Stimulated activated naive CD8-positive, alpha-beta T cell treated with anti-CD3 and anti-CD28 coated beads, Interleukin-15, Interleukin-2, amounts not matched to agents 100 ng/mL and 50 ng/mL, for 24 hours (primary cell): ENCODE data around the gene TMEM168.
"Not testable (repeated sequence)": the region's sequence is repeated elsewhere in the genome, so short reads cannot be mapped to it uniquely, and the experiment has no call there.

Experiments
- H3K27ac Mint-ChIP-seq: one replicate; pipeline ENCODE4 v1.8.0; 2021; ENCODE audit warnings: mild to moderate bottlenecking, mixed read lengths
- H3K27me3 Mint-ChIP-seq: one replicate; pipeline ENCODE4 v1.8.0; 2021; ENCODE audit warnings: mixed read lengths
- H3K36me3 Mint-ChIP-seq: one replicate; pipeline ENCODE4 v1.8.0; 2021; ENCODE audit warnings: low read depth, mixed read lengths
- H3K4me1 Mint-ChIP-seq: one replicate; pipeline ENCODE4 v1.8.0; 2021; ENCODE audit warnings: low read depth, mixed read lengths
- H3K4me3 Mint-ChIP-seq: one replicate; pipeline ENCODE4 v1.8.0; 2021; ENCODE audit warnings: mild to moderate bottlenecking, mixed read lengths
- H3K9me3 Mint-ChIP-seq: one replicate; pipeline ENCODE4 v1.8.0; 2021; ENCODE audit warnings: mixed read lengths

TMEM168 gene

GRCh38 chr7:112789817-112790585, at the start of gene TMEM168:
TMEM168 (minus strand) TSS chr7:112790393; CDS start chr7:112784825, 5,568 bp downstream.
- Mint-ChIP-seq H3K4me1 (peaks cover 39% of the 10 kb centered on the region), H3K27ac (peak within 1 kb of the TSS; percentile 89), H3K4me3 (peak within 1 kb of the TSS; percentile 95), H3K9me3 (no peaks in the 10 kb centered on the region), H3K36me3 (peaks cover 13% of the 10 kb centered on the region), H3K27me3 (no peaks in the 10 kb centered on the region)

GRCh38 chr7:112835928-112836327, 45.7 kb upstream of the TMEM168 start:
- not testable (repeated sequence) for H3K4me3 Mint-ChIP-seq, H3K4me1 Mint-ChIP-seq, H3K27ac Mint-ChIP-seq, H3K27me3 Mint-ChIP-seq
- Mint-ChIP-seq H3K36me3 (peaks cover 53% of the 10 kb centered on the region), H3K9me3 (peaks cover 14% of the 10 kb centered on the region)

- no peak overlapping the region for H3K4me3 Mint-ChIP-seq
- no peaks in the 10 kb centered on the region for H3K27me3 Mint-ChIP-seq
- peaks cover 70% of the 10 kb centered on the region for H3K36me3 Mint-ChIP-seq
- no peak overlapping the region for H3K27ac Mint-ChIP-seq
- H3K9me3 Mint-ChIP-seq = peaks cover 25% of the 10 kb centered on the region
- H3K4me1 Mint-ChIP-seq = no peaks in the 10 kb centered on the region
Measured at GRCh38 chr7:112833082-112833481, 42.9 kb upstream of the TMEM168 start.

- Mint-ChIP-seq H3K4me3 (no peak overlapping the region), H3K27ac (no peak overlapping the region), H3K36me3 (peaks cover 71% of the 10 kb centered on the region), H3K4me1 (no peaks in the 10 kb centered on the region), H3K27me3 (no peaks in the 10 kb centered on the region), H3K9me3 (peaks cover 22% of the 10 kb centered on the region)
Measured at GRCh38 chr7:112830769-112831168, 40.6 kb upstream of the TMEM168 start.

GRCh38 chr7:112828696-112829095, 38.5 kb upstream of the TMEM168 start:
- Mint-ChIP-seq H3K36me3 (peaks cover 76% of the 10 kb centered on the region), H3K4me1 (no peaks in the 10 kb centered on the region), H3K27ac (no peak overlapping the region), H3K9me3 (peaks cover 18% of the 10 kb centered on the region), H3K4me3 (no peak overlapping the region), H3K27me3 (no peaks in the 10 kb centered on the region)

GRCh38 chr7:112821345-112821744, 31.2 kb upstream of the TMEM168 start:
- H3K4me3 Mint-ChIP-seq = no peak overlapping the region
- no peaks in the 10 kb centered on the region for H3K27me3 Mint-ChIP-seq
- peaks cover 62% of the 10 kb centered on the region for H3K36me3 Mint-ChIP-seq
- peaks cover 11% of the 10 kb centered on the region for H3K9me3 Mint-ChIP-seq
- no peaks in the 10 kb centered on the region for H3K4me1 Mint-ChIP-seq
- no peak overlapping the region for H3K27ac Mint-ChIP-seq

GRCh38 chr7:112819536-112819935, 29.3 kb upstream of the TMEM168 start:
- peaks cover 14% of the 10 kb centered on the region for H3K9me3 Mint-ChIP-seq
- H3K27me3 Mint-ChIP-seq = no peaks in the 10 kb centered on the region
- no peaks in the 10 kb centered on the region for H3K4me1 Mint-ChIP-seq
- H3K27ac Mint-ChIP-seq = no peak overlapping the region
- peaks cover 46% of the 10 kb centered on the region for H3K36me3 Mint-ChIP-seq
- H3K4me3 Mint-ChIP-seq = no peak overlapping the region

GRCh38 chr7:112806156-112806555, 16.0 kb upstream of the TMEM168 start:
- H3K4me3 Mint-ChIP-seq = no peak overlapping the region
- no peaks in the 10 kb centered on the region for H3K4me1 Mint-ChIP-seq
- H3K27me3 Mint-ChIP-seq = peaks cover 9% of the 10 kb centered on the region
- no peak overlapping the region for H3K27ac Mint-ChIP-seq
- no peaks in the 10 kb centered on the region for H3K36me3 Mint-ChIP-seq
- peaks cover 8% of the 10 kb centered on the region for H3K9me3 Mint-ChIP-seq

GRCh38 chr7:112802406-112802805, 12.2 kb upstream of the TMEM168 start:
- H3K4me3 Mint-ChIP-seq = no peak overlapping the region

GRCh38 chr7:112800486-112800885, 10.3 kb upstream of the TMEM168 start:
- Mint-ChIP-seq H3K27me3 (no peaks in the 10 kb centered on the region), H3K36me3 (no peaks in the 10 kb centered on the region), H3K4me3 (no peak overlapping the region), H3K4me1 (no peaks in the 10 kb centered on the region), H3K27ac (no peak overlapping the region), H3K9me3 (no peaks in the 10 kb centered on the region)

More at GRCh38 chr7:112802406-112802805, 12.2 kb upstream of the TMEM168 start:
- H3K36me3 Mint-ChIP-seq = no peaks in the 10 kb centered on the region
- no peaks in the 10 kb centered on the region for H3K9me3 Mint-ChIP-seq
- no peaks in the 10 kb centered on the region for H3K27me3 Mint-ChIP-seq
- no peaks in the 10 kb centered on the region for H3K4me1 Mint-ChIP-seq
- no peak overlapping the region for H3K27ac Mint-ChIP-seq

- Mint-ChIP-seq H3K27me3 (no peaks in the 10 kb centered on the region), H3K9me3 (no peaks in the 10 kb centered on the region), H3K36me3 (no peaks in the 10 kb centered on the region), H3K4me1 (peaks cover 4% of the 10 kb centered on the region), H3K27ac (no peak overlapping the region), H3K4me3 (no peak overlapping the region)
Measured at GRCh38 chr7:112799448-112800120, 9.4 kb upstream of the TMEM168 start.

GRCh38 chr7:112798274-112799159, 8.3 kb upstream of the TMEM168 start:
- no peaks in the 10 kb centered on the region for H3K27me3 Mint-ChIP-seq

GRCh38 chr7:112796552-112796951, 6.4 kb upstream of the TMEM168 start:
- H3K27ac Mint-ChIP-seq, H3K36me3 Mint-ChIP-seq, H3K4me1 Mint-ChIP-seq, H3K4me3 Mint-ChIP-seq, H3K27me3 Mint-ChIP-seq, H3K9me3 Mint-ChIP-seq: not testable (repeated sequence)

More at GRCh38 chr7:112798274-112799159, 8.3 kb upstream of the TMEM168 start:
- H3K4me3 Mint-ChIP-seq = no peak overlapping the region
- H3K4me1 Mint-ChIP-seq = peaks cover 7% of the 10 kb centered on the region
- no peaks in the 10 kb centered on the region for H3K36me3 Mint-ChIP-seq
- H3K9me3 Mint-ChIP-seq = no peaks in the 10 kb centered on the region
- no peak overlapping the region for H3K27ac Mint-ChIP-seq

- H3K36me3 Mint-ChIP-seq = peaks cover 6% of the 10 kb centered on the region
- H3K4me3 Mint-ChIP-seq = no peak overlapping the region
- no peak overlapping the region for H3K27ac Mint-ChIP-seq
- peaks cover 32% of the 10 kb centered on the region for H3K4me1 Mint-ChIP-seq
- no peaks in the 10 kb centered on the region for H3K9me3 Mint-ChIP-seq
- H3K27me3 Mint-ChIP-seq = no peaks in the 10 kb centered on the region
Measured at GRCh38 chr7:112792441-112792840, 2.2 kb upstream of the TMEM168 start.
